ENCODE data around the gene NFKBIA.
"Not testable (repeated sequence)": the region's sequence is repeated elsewhere in the genome, so short reads cannot be mapped to it uniquely, and the experiment has no call there.

NFKBIA gene

DNA sequence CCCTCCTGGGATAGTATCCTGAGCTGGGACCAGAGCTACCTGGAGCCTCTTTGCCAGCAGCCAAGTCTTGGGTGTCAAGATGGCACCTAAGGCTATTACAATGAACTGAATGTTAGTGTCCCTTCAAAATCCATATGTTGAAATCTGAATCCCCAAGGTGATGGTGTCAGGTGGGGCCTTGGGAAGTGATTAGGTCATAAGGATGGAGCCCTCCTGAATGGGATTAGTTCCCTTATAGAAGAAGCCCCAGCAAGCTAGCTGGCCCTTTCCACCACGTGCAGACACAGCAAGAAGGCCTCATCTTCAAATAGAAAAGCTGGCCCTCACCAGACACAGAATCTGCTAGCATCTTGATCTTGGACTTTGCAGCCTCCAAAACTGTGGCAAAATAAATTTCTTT lies 12.4 kb downstream of the NFKBIA start:
- no peak for DNase-seq

DNA sequence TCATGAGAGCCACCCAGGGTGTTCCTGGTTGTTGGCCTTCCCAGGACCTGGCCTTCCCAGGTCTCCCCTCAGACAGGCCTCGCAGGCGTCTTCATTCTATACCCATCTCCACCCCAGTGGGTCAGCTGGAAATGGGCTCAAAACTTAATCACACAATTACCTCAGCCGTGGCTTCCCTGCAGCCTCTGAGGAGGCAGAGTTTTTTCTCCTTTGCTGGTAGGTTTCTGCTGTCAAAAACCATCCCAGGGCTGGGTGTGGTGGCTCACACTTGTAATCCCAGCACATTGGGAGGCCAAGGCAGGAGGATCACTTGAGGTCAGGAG lies 13.2 kb downstream of the NFKBIA start:
- no peak for DNase-seq

DNA sequence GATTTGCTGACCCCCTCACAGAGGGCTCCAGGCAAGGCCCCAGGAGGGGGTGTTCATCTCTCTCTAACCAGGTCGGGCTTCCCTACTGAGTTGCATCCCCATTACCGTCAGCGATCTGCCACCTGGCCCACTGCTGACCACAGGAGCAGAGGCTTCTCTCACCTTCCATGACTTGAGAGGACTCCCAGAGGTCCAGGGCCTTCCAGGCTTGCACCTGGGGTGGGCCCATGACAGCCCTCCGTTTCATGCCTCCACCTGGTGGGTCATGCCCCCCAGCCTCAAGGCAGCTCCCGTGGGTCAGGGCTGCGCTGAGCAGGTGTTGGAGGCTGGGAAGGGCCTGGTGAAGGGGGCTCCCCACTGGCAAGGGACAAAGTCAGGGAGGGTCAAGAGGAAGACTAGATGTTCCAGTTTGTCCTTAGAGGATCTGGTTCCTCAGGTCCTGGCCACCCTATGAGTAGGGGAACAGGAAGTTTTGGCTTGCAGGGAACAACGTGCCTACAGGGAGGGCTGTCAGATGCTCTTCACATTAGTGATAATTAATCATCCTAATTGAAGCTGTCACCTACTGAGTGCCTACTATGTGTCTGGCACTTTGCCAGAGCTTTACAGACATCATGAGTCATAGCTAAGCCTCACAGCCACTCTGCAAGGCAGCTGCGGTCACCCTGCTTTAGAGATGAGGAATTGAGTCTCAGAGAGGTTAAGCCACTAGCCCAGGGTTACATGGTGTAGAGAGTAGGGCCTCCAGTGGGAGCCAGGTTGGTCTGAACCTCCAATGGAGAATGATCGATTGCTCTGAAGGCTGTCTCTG lies 13.8 kb downstream of the NFKBIA start:
- DNase-seq, result no peak

DNA sequence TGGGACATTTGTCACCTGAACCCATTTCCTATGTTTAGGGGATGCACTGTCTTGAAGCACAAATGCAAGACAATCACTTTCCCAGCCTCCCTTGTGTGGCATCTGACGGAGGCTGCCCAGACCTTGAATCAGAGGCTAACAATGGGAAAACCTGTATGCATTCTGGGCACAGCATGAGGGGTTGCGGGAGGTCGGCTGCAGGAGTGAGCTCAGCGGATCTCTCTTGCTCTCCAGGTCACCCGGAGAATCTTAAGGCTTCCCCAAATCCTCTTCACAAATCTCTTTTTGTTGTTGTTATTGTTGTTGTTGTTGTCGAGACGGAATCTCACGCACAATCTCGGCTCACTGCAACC lies 15.3 kb downstream of the NFKBIA start:
- no peak for DNase-seq

DNA sequence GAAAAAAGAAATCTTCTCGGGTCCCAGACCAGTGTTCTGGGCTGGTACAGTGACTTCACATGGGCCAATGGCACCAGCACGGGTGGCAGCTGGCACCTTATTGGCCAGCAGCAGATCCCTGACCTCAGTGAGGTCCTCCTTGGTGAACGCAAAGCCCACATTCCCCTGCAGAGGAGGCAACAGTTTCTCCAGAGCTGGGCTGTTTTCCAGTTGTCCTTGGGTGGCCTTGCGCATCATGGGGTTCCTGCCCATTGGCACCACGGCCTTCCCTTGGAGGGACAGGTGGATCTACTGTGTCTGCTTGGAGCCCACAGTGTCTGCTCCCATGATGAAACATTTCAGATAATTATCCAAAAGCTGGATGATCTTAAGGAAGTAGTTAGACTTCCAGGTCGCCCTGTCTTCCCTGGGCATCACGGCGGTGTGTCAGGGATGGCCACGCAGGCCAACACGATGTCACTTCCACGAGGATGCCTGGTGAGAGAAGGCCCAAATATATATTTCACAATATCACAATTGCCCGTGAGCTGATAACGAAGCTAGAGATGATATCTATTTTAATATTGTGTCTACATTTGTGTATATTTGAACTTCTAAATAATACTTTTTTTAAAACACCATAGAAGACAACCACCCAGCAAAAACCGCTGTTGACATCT lies 15.8 kb downstream of the NFKBIA start:
- DNase-seq, result no peak

DNA sequence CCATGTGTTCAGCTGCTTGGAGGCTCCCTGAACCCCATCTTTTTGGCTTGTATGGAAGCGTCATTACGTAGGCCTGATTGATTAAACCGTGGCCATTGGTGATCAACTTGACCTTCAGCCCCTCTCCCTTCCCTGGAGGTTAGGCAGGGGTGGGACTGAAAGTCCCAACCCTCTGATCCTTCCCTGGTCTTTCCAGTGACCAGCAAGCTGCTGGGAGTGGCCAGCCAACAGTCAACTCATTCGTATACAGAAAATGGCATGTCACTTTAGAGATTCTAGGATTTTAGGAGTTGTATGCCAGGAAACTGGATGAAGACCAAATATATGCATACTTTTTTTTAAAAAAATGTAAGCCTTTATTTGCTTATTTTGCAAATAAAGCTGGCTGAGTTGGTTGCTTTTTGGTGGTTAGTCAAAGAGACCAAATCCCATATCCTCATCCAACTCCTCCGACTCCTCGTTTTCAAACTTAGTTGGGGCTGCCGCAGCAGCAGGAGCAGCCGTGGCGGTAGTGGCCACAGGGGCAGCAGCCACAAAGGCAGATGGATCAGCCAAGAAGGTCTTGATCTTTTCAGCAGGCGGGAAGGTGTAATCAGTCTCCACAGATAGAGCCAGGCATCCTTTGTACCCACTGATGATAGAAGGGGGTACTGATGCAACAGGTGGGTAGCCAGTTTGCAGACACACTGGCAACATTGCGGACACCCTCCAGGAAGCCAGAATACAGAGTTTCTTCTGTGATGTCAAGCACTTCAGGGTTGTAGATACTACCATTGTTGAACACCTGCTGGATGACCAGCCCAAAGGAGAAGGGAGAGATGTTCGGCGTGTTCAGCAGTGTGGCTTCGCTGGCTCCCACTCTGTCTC lies 16.6 kb downstream of the NFKBIA start:
- DNase-seq, result no peak

DNA sequence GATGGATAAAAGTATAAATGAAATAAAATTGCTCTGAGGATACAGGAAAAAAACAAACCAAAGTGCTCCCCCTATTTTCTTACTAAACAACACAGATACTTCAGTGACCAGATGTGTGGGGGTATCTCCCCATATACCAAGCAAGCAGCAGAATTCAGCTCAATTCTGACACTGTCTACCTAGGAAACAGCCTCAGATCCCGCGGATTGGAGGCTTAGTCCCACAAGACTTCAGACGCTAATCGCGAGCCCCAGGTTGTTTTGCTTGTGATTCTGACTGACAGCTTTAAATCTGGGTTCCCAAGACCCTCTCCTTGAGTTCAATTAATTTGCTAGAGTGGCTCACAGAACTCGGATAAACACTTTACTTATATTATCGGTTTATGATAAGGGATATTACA lies 17.3 kb downstream of the NFKBIA start:
- no peak for DNase-seq

DNA sequence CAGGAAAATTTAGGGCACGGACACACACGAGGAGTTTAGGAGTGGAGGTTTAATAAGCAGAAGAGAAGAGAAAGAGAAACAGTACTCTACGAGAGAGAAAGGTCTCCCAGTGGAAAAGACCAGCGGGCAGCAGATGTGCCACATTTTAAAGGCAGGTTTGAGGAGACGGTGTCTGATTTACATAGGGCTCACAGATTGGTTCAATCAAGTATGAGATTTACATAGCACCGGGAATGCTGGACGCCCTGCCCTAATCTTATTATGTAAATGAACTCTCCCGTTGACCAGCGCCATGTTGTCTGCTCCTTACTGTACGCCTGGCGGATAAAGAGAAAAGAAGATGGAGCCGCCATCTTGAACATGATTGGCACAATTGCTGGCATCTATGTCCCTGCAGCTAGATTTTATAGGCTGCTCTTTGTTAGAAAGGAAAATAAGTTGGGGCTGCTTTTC lies 17.9 kb downstream of the NFKBIA start:
- no peak for DNase-seq

DNA sequence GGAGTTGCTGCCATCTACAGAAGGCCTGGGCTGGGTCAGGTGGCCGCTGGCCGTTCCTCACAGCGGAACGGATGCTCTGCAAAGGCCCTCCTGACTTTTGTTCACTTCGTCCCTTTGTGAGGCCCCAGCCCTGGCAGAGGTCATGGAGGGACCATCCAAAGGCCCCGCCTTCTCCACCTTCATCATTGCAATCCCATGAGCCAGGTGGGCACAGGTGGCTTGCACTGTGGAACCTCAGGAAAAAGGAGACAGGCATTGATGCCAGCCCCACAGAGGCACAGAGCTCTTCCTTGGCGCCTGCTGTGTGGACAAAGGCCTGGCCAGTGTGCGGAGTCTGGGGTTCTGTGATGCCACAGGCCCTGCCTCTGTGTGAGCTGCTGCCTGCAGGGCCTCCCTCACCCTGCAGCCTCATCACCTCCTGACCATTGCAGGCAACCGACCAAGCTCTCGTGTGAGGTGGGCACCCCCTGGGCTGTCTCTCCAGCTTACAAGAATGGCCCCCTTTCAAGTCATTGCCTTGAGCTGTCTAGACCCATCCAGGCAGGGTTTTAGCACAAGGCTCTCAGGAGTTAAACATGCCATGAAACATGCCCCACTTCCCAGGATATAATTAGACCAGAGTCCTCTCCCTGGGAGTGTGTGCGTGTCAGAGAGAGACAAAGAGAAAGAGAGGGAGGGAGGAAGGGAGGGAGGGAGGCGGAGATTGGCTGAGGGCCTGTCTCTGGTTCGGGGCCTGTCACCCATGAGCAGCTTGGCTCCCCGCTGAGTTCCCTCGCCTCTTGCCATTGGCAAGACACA lies 19.3 kb downstream of the NFKBIA start:
- peak in 47 of 51 donors; percentile 17 to 89 (median 61) for DNase-seq

DNA sequence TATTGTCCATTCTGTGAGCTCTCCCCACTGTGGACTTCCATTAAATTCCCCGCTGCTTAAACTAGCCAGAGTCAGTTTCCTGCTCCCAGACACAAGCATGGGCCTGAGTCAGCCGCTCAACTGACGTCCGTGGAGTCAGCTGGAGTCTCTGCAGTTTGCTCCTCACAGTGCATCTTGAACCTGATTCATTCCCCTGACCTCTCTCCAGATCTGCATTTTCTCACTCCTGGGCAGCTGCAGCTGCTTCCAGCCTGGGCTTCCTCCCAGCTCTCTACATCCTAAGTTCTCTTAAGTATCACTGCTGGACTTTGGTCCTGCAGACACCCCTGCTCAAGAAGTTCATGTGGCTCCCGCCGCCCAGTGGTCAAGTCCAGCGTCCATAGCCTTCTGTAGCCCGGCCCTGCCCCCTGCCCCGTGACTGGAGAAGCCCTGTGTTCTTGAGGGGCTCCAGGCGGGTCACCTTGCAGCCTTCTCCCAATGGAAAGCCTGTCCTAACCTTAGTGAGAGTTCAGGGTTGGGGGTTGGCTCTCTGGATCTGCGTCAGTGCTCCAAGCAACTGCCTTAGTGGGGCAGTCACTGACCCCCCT lies 20.0 kb downstream of the NFKBIA start:
- DNase-seq, result peak in 16 of 51 donors; percentile 9 to 72 (median 31)

DNA sequence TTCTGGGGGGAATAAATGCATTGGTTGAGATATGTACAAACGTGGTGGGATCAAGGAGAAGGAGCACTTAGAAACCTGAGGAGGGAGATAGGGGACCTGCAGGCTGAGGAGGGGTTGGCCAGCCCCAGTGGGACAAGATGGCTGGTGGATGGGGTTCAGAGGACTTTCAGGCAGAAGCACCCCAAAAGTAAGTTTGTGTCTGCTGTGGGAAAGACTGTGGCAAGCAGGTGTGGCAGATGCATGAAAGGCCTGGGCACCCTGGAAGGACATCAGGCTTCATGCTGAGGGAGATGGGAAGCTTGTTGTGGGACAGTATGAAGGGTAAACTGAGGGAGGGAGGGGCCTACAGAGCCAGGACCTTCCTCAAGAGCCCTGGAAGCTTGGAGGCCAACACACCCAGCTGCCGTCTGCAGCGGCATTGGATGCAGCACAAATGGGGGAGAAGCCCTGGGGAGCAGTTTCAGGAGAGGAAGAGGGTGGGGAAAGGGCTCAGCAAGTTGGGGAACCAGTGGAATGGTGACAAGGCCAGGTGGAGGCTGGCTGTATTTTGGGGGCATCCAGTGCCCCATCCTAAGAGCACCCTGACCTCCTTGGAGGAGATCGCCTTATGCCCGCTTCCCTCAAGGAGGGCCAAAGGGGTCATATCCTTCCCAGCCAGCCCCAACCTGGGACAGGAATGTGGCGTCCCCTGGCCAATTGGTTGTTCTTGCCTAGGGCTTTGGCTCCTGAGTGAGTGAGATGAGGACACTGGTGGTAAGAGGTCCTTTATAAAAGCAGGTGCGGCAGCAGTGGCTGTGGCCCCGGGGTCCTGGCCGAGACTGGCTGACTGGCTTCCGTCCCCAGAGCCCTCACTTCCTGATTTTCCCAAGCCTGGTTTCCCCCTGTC lies 20.7 kb downstream of the NFKBIA start:
- no peak for DNase-seq

DNA sequence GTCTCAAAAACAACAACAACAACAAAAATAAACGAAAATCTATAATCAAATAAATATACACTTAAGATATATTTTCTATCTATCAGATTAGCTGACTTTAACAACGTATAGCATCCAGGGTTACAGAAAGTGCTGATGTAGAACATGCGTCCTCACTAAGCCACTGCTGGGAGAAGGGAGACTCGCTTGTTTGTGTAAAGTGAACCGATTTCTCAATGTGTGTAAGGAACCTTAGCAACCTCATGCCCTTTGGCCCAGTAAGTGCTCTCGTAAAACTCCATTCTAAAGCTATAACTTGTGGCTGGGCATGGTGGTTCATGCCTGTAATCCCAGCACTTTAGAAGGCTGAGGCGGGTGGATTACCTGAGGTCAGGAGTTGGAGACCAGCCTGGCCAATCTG lies 23.8 kb downstream of the NFKBIA start:
- DNase-seq, result no peak

DNA sequence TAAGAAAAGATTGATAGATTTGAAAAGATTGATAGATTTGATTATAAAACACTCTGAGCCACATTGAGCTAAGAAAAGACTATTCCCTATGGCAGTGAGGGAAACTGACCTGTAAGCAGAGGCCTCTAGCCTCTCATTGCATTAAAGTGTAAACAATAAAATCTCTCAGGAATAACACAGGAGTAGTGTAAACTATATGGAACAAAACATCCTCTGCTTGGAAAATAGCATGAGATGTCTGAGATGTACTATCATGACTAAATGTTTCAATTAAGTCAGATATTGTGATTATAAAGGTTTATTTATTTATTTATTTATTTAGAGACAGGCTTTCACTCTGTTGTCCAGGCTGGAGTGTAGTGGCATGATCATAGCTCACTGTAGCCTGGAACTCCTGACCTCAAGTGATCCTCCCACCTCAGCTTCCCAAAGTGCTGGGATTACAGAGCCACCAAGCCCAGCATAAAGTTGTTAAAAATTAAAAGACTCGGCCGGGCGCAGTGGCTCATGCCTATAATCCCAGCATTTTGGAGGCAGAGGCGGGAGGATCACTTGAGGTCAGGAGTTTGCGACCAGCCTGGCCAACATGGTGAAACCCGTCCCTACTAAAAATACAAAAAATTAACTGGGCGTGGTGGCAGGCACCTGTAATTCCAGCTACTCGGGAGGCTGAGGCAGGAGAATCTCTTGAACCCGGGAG lies 25.2 kb downstream of the NFKBIA start:
- DNase-seq, result not testable (repeated sequence)

DNA sequence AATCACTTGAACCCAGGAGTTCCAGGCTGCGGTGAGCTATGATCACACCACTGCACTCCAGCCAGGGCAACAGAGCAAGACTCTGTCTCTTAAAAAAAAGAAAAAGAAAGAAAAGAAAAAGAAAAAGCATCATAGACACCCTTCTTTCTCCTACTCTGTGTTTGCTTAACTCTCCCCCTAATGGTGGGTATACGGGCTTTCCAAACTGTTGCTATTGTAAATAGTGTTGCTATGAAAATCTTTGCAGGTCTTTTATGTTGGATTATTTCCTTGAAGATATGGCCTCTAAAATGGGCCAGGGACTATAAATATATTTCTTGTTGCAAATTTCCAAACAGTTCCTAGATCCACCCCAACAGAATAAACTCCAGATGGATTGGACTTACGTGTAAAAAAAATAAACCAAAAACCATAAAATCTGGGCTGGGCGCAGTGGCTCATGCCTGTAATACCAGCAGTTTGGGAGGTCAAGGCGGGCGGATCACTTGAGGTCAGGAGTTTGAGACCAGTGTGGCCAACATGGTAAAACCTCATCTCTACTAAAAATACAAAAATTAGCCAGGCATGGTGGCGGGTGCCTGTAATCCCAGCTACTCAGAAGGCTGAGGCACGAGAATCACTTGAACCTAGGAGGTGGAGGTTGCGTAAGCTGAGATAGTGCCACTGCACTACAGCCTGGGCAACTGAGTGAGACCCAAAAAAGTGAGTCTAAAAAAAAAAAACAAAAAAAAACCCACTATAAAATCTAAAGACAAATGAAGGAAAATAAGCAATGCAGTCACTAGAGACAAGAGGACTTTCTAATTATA lies 25.9 kb downstream of the NFKBIA start:
- no peak for DNase-seq

DNA sequence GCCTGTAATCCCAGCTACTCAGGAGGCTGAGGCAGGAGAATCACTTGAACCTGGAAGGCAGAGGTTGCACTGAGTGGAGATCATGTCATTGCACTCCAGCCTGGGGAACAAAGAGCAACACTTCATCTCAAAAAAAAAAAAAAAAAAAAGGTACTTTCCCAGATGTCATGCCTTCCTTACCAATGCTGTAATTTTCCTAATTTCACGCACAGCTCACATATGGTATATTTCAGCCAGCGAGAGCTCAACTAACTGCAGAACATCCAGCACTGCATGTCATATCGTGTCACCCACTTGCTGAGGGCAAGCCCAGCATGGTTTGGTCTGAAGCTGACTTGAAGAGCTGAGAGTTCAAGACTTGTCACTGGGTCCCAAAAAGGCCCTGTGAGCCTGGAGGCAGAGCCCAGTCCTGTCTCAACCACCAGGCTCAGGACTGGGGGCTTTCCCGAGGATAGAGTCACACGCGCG lies 29.0 kb downstream of the NFKBIA start:
- DNase-seq, result no peak

DNA sequence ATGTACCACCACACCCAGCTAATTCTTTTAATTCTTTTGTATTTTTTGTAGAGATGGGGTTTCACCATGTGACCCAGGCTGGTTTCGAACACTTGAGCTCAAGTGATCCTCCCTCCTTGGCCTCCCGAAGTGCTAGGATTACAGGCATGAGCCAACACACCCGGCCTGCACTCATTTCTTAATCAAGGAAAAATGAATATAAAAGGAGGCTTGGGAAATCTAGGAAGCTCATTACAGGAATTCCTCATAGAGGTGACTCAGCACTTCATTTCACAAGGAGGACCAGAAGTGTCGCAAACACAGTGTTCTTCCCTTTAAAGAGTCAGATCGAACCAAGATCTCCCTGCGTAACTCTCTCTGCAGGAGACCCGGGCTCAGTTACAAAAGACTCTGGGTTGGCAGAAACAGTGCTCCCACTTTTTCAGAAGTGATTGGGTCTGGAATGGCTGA lies 30.3 kb downstream of the NFKBIA start:
- DNase-seq, result peak in 4 of 51 donors; percentile 15 to 66 (median 20)

DNA sequence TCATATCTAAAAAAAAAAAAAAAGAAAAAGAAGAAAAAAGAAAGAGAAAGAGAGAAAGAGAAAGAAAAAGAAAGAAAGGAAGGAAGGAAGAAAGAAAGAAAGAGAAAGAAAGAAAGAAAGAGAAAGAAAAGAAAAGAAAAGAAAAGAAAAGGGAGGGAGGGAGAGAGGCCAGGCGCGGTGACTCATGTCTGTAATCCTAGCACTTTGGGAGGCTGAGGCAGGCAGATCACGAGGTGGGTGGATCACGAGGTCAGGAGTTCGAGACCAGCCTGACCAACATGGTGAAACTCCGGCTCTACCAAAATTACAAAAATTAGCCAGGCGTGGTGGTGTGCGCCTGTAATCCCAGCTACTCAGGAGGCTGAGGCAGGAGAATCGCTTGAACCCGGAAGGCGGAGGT lies 31.3 kb downstream of the NFKBIA start:
- DNase-seq, result not testable (repeated sequence)

DNA sequence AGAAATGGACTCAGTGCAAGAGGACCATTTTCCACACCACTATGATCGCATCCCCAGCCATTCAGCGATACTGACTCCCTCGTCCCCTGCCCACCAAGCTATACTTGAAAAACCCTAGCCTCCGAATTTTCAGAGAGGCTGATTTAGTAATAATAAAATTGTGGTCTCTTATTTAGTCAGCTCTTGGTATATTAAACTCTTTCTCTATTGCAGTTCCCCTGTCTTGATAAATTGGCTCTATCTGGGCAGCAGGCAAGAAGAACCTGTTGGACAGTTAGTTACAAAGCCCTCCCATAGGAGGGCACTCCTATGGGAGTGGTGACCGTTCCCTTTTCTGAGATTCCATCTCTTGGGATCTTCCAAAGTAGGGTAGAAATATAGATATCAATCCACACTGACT lies 33.6 kb downstream of the NFKBIA start:
- DNase-seq, result no peak
